ENCODE data around the gene EFNB3. TPM values are rescaled to one million over a fixed set of nuclear protein-coding genes. Genes with fewer than 3 reads are reported as not detected.

Gene EFNB3
- total RNA-seq, 1 donor from 2014 or later = 0.08 TPM

- Mint-ChIP-seq H3K4me1 (ENCODE audit: low read depth) (peaks cover 19% of the 10 kb centered on the region), H3K27me3 (ENCODE audit: insufficient read depth) (peaks cover 71% of the 10 kb centered on the region), H3K27ac (no peak overlapping the region), H3K9me3 (no peaks in the 10 kb centered on the region), H3K36me3 (ENCODE audit: low read depth) (no peaks in the 10 kb centered on the region), H3K4me3 (peak overlapping the region; percentile 27)
- DNase-seq (ENCODE audit: low spot score) = no peak
- intact Hi-C loops (cut with micrococcal nuclease) = no loop called here
These were observed 11.2 kb downstream of the EFNB3 start for GRCh38 chr17:7715936-7716886.

- H3K9me3 Mint-ChIP-seq = no peaks in the 10 kb centered on the region
- peaks cover 72% of the 10 kb centered on the region for H3K27me3 Mint-ChIP-seq (ENCODE audit: insufficient read depth)
- H3K27ac Mint-ChIP-seq = no peak within 1 kb of the TSS
- DNase-seq (ENCODE audit: low spot score) = peak; percentile 16
- H3K4me3 Mint-ChIP-seq = peak within 1 kb of the TSS; percentile 77
- H3K36me3 Mint-ChIP-seq (ENCODE audit: low read depth) = no peaks in the 10 kb centered on the region
- intact Hi-C loops (cut with micrococcal nuclease) = no loop called here
- H3K4me1 Mint-ChIP-seq (ENCODE audit: low read depth) = peaks cover 19% of the 10 kb centered on the region
These were observed 12.1 kb downstream of the EFNB3 start, which contains the start of gene DNAH2 for GRCh38 chr17:7716901-7717755. TSS of gene DNAH2 (plus strand) at chr17:7717744. CDS start at chr17:7719735, 1,991 bp downstream.

GRCh38 chr17:7717756-7718350 is 12.9 kb downstream of the EFNB3 start:
- intact Hi-C loops (cut with micrococcal nuclease) = no loop called here
- peak; percentile 25 for DNase-seq (ENCODE audit: low spot score)
- Mint-ChIP-seq H3K9me3 (no peaks in the 10 kb centered on the region), H3K27ac (no peak overlapping the region), H3K4me3 (peak overlapping the region; percentile 40), H3K4me1 (ENCODE audit: low read depth) (peaks cover 19% of the 10 kb centered on the region), H3K36me3 (ENCODE audit: low read depth) (no peaks in the 10 kb centered on the region), H3K27me3 (ENCODE audit: insufficient read depth) (peaks cover 68% of the 10 kb centered on the region)

- peaks cover 19% of the 10 kb centered on the region for H3K4me1 Mint-ChIP-seq (ENCODE audit: low read depth)
- no peak overlapping the region for H3K4me3 Mint-ChIP-seq
- DNase-seq (ENCODE audit: low spot score) = no peak
- H3K27ac Mint-ChIP-seq = no peak overlapping the region
- H3K9me3 Mint-ChIP-seq = no peaks in the 10 kb centered on the region
- intact Hi-C loops (cut with micrococcal nuclease) = no loop called here
- H3K27me3 Mint-ChIP-seq (ENCODE audit: insufficient read depth) = peaks cover 62% of the 10 kb centered on the region
- no peaks in the 10 kb centered on the region for H3K36me3 Mint-ChIP-seq (ENCODE audit: low read depth)
These were observed 14.7 kb downstream of the EFNB3 start for GRCh38 chr17:7719661-7720060.

DNA sequence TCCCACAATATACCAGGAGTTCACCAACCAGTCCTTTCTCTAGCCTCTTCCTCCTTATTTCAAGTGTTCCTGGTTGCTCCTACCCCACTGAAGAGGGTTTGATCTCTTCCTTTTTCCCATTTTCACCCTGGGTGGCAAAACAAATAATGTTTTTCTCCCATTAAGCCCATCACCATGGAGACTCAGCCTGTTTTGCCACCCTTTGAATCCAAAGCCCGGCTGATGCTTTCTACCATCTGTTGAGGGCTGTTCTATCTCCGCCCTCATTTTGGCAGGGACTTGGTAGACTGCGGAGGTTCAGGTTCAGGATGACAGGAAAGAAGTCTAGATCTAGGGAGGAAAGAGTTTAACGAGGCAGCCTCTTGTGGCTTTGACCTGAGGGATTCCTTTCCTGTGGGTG is 15.1 kb downstream of the EFNB3 start:
- Mint-ChIP-seq H3K36me3 (ENCODE audit: low read depth) (no peaks in the 10 kb centered on the region), H3K27me3 (ENCODE audit: insufficient read depth) (peaks cover 62% of the 10 kb centered on the region), H3K9me3 (no peaks in the 10 kb centered on the region), H3K4me1 (ENCODE audit: low read depth) (peaks cover 19% of the 10 kb centered on the region), H3K4me3 (no peak overlapping the region), H3K27ac (no peak overlapping the region)
- intact Hi-C loops (cut with micrococcal nuclease) = no loop called here
- DNase-seq (ENCODE audit: low spot score) = no peak

DNA sequence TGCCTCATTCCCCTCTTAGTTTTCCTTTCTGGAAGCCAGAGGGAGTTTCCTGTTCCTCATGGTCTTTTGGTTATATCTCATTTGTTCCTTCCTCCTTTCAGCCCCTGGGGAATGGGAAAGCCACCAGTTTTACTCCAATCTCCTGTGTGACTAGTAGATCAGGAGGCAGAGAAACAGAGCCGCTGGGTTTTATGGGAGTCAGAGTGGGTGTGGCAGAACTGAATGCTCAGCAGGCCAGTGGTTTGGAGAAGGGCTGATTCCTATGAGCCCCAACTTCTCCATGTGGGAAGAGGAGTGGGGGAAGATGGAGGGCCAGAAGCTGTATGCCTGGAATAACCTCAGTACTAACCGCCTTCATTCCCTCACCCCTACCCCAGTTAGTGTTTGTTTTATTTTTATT is 16.6 kb downstream of the EFNB3 start:
- no peak overlapping the region for H3K4me3 Mint-ChIP-seq
- H3K9me3 Mint-ChIP-seq = no peaks in the 10 kb centered on the region
- H3K4me1 Mint-ChIP-seq (ENCODE audit: low read depth) = peaks cover 16% of the 10 kb centered on the region
- DNase-seq (ENCODE audit: low spot score) = no peak
- H3K27ac Mint-ChIP-seq = no peak overlapping the region
- intact Hi-C loops (cut with micrococcal nuclease) = no loop called here
- H3K27me3 Mint-ChIP-seq (ENCODE audit: insufficient read depth) = peaks cover 48% of the 10 kb centered on the region
- no peaks in the 10 kb centered on the region for H3K36me3 Mint-ChIP-seq (ENCODE audit: low read depth)

- Mint-ChIP-seq H3K4me1 (ENCODE audit: low read depth) (no peaks in the 10 kb centered on the region), H3K27ac (no peak overlapping the region), H3K27me3 (ENCODE audit: insufficient read depth) (peaks cover 13% of the 10 kb centered on the region), H3K9me3 (no peaks in the 10 kb centered on the region), H3K36me3 (ENCODE audit: low read depth) (no peaks in the 10 kb centered on the region), H3K4me3 (no peak overlapping the region)
- intact Hi-C loops (cut with micrococcal nuclease) = no loop called here
- no peak for DNase-seq (ENCODE audit: low spot score)
These were observed 22.9 kb downstream of the EFNB3 start for GRCh38 chr17:7727886-7728285.

DNA sequence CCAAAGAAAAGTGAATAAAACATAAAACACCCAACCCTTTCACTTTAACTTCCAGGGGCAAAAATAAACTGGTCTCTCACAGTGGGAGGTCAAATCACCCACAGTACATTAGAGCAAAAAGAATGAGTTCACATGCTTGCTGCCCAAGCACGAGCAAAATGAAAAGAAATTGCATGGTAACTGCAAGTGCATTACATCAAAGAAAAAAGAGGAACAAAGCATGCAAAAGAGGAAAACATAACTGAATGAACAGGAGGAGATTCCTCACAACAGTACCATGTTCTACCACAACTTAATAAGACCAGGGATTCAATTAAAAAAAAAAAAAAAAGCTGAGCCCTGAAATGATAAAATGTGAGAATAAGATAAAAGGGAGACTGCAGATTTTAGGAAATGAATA is 24.8 kb downstream of the EFNB3 start:
- no peak overlapping the region for H3K4me3 Mint-ChIP-seq
- no peak for DNase-seq (ENCODE audit: low spot score)
- H3K9me3 Mint-ChIP-seq = no peaks in the 10 kb centered on the region
- no peaks in the 10 kb centered on the region for H3K36me3 Mint-ChIP-seq (ENCODE audit: low read depth)
- intact Hi-C loops (cut with micrococcal nuclease) = no loop called here
- no peaks in the 10 kb centered on the region for H3K4me1 Mint-ChIP-seq (ENCODE audit: low read depth)
- H3K27ac Mint-ChIP-seq = no peak overlapping the region
- H3K27me3 Mint-ChIP-seq (ENCODE audit: insufficient read depth) = peaks cover 11% of the 10 kb centered on the region

DNA sequence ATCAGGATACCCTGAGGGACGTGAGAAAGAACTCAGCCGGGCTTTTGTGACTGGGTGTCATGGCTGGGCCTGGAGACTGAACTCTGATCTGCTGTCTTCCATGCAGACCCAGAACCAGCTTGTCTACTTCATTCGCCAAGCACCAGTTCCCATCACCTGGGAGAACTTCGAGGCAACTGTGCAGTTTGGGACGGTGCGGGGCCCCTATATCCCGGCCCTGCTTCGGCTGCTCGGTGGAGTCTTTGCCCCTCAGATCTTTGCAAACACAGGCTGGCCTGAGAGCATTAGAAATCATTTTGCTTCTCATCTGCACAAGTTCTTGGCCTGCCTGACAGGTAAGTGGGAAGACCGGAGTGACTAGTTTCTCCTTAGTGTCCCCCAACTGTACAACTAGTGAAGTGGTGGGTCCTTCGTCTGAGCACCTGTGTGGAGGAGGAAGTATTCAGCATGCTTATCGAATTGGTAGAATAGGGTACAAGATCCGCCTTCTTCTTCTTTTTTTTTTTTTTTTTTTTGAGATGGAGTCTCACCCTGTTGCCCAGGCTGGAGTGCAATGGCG is 28.1 kb downstream of the EFNB3 start:
- intact Hi-C loops (cut with micrococcal nuclease) = no loop called here
- Mint-ChIP-seq H3K4me3 (no peak overlapping the region), H3K27ac (no peak overlapping the region), H3K36me3 (ENCODE audit: low read depth) (no peaks in the 10 kb centered on the region), H3K27me3 (ENCODE audit: insufficient read depth) (peaks cover 20% of the 10 kb centered on the region), H3K4me1 (ENCODE audit: low read depth) (no peaks in the 10 kb centered on the region), H3K9me3 (no peaks in the 10 kb centered on the region)
- no peak for DNase-seq (ENCODE audit: low spot score)

- H3K9me3 Mint-ChIP-seq = no peaks in the 10 kb centered on the region
- no peak overlapping the region for H3K4me3 Mint-ChIP-seq
- no peaks in the 10 kb centered on the region for H3K4me1 Mint-ChIP-seq (ENCODE audit: low read depth)
- H3K36me3 Mint-ChIP-seq (ENCODE audit: low read depth) = no peaks in the 10 kb centered on the region
- no peak overlapping the region for H3K27ac Mint-ChIP-seq
- peaks cover 17% of the 10 kb centered on the region for H3K27me3 Mint-ChIP-seq (ENCODE audit: insufficient read depth)
- intact Hi-C loops (cut with micrococcal nuclease) = no loop called here
- DNase-seq (ENCODE audit: low spot score) = no peak
These were observed 32.6 kb downstream of the EFNB3 start for GRCh38 chr17:7737601-7738000.

GRCh38 chr17:7739746-7740145 is 34.7 kb downstream of the EFNB3 start:
- Mint-ChIP-seq H3K9me3 (no peaks in the 10 kb centered on the region), H3K36me3 (ENCODE audit: low read depth) (no peaks in the 10 kb centered on the region), H3K4me1 (ENCODE audit: low read depth) (no peaks in the 10 kb centered on the region), H3K27ac (no peak overlapping the region), H3K4me3 (no peak overlapping the region), H3K27me3 (ENCODE audit: insufficient read depth) (peaks cover 18% of the 10 kb centered on the region)
- intact Hi-C loops (cut with micrococcal nuclease) = loop anchor here (5.0 kb wide), 1 partner anchor 318 kb away; no protein-coding TSS in a partner anchor
- DNase-seq (ENCODE audit: low spot score) = no peak

DNA sequence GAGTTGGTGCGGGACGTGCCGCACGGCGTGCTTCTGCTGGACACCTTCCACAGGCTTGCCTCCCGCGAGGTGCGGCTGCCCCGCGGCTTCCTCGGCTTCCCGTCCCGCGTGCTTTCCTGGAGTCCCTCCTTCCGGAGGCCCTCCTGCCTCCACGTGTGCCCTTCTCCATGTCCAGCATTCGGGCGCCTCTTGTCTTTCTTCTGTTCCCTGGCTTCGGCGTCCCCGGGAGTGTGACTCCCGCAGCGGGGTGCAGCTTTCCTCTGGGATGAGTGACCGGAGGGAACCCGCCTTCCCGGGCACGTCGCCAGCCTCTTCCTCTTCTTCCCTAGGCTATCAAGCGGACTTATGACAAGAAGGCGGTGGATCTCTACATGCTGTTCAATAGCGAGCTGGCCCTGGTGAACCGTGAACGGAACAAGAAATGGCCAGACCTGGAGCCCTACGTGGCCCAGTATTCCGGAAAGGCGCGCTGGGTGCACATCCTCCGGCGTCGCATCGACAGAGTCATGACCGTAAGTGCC is 35.5 kb downstream of the EFNB3 start:
- peaks cover 17% of the 10 kb centered on the region for H3K27me3 Mint-ChIP-seq (ENCODE audit: insufficient read depth)
- H3K4me1 Mint-ChIP-seq (ENCODE audit: low read depth) = no peaks in the 10 kb centered on the region
- intact Hi-C loops (cut with micrococcal nuclease) = loop anchor here (5.0 kb wide), 1 partner anchor 317 kb away; no protein-coding TSS in a partner anchor
- no peak for DNase-seq (ENCODE audit: low spot score)
- no peaks in the 10 kb centered on the region for H3K36me3 Mint-ChIP-seq (ENCODE audit: low read depth)
- no peaks in the 10 kb centered on the region for H3K9me3 Mint-ChIP-seq
- H3K27ac Mint-ChIP-seq = no peak overlapping the region
- no peak overlapping the region for H3K4me3 Mint-ChIP-seq
